DOHH2 (cell line): Measurements from ENCODE around the gene PDE4B.
"Not testable (repeated sequence)": the region's sequence is repeated elsewhere in the genome, so short reads cannot be mapped to it uniquely, and the experiment has no call there.

Experiments
- H3F3A ChIP-seq: fragments of 200-600 bp; sonication (generic), shearing (Covaris generic); 2 replicates; pipeline ENCODE4 v1.6.0; 2016; ENCODE audit warnings: antibody characterized with exemption, mild to moderate bottlenecking; ENCODE audit not compliant: control insufficient read depth, insufficient read depth
- H3K27ac ChIP-seq: fragments of 200-600 bp; sonication (generic); 2 replicates; pipeline ENCODE4 v1.5.1; 2014; ENCODE audit warnings: low read depth, mild to moderate bottlenecking, low read length, moderate library complexity
- H3K27me3 ChIP-seq: fragments of 200-600 bp; sonication (generic); 2 replicates; pipeline ENCODE4 v1.6.1; 2014; ENCODE audit warnings: mild to moderate bottlenecking, low read length, mixed read lengths; ENCODE audit not compliant: control insufficient read depth
- H3K36me3 ChIP-seq: fragments of 200-600 bp; sonication (generic); 2 replicates; pipeline ENCODE4 v1.6.1; 2014; ENCODE audit warnings: mild to moderate bottlenecking, low read length, moderate library complexity, mixed read lengths; ENCODE audit not compliant: control insufficient read depth
- H3K4me1 ChIP-seq: fragments of 200-600 bp; sonication (generic); 2 replicates; pipeline ENCODE4 v1.6.1; 2014; ENCODE audit warnings: mild to moderate bottlenecking, low read length, mixed read lengths; ENCODE audit not compliant: control insufficient read depth
- H3K4me2 ChIP-seq: fragments of 200-600 bp; sonication (generic); 2 replicates; pipeline ENCODE4 v1.6.0; 2014; ENCODE audit warnings: mild to moderate bottlenecking, low read length, moderate library complexity
- H3K4me3 ChIP-seq: fragments of 200-600 bp; sonication (generic); 2 replicates; pipeline ENCODE4 v1.5.1; 2014; ENCODE audit warnings: mild to moderate bottlenecking, low read length, mixed read lengths
- H3K79me2 ChIP-seq: fragments of 200-600 bp; sonication (generic); 2 replicates; pipeline ENCODE4 v1.6.1; 2014; ENCODE audit warnings: mild to moderate bottlenecking, low read length, mixed read lengths; ENCODE audit not compliant: control insufficient read depth
- H3K9me2 ChIP-seq: fragments of 200-600 bp; sonication (generic); replicated peaks from 2 replicates; pipeline ENCODE4 v1.6.1; 2014; ENCODE audit warnings: mild to moderate bottlenecking, low read length, mixed read lengths; ENCODE audit not compliant: control insufficient read depth
- H3K9me3 ChIP-seq: fragments of 200-600 bp; sonication (generic); 2 replicates; pipeline ENCODE4 v1.6.1; 2014; ENCODE audit warnings: antibody characterized with exemption, low read length, mixed read lengths; ENCODE audit not compliant: control insufficient read depth, insufficient read depth
- H4K20me1 ChIP-seq: fragments of 200-600 bp; sonication (generic); 2 replicates; pipeline ENCODE4 v1.6.0; 2014; ENCODE audit warnings: low read depth, mild to moderate bottlenecking, antibody characterized with exemption, low read length, moderate library complexity; ENCODE audit not compliant: control insufficient read depth, insufficient read depth
- EZH2phosphoT487 ChIP-seq: fragments of 200-600 bp; sonication (generic); IDR thresholded peaks from 2 replicates; pipeline ENCODE4 v1.6.1; 2017; ENCODE audit warnings: borderline replicate concordance, mild to moderate bottlenecking, antibody characterized with exemption, low read length, moderate library complexity, mixed read lengths
- TF ChIP-seq, protein P1 (sequence below): fragments of 200-600 bp; sonication (generic); IDR thresholded peaks from one replicate; pipeline ENCODE4 v1.5.1; 2014; ENCODE audit warnings: antibody characterized with exemption, mild to moderate bottlenecking, low read depth, low read length; ENCODE audit not compliant: poor library complexity, severe bottlenecking

Gene PDE4B

DNA sequence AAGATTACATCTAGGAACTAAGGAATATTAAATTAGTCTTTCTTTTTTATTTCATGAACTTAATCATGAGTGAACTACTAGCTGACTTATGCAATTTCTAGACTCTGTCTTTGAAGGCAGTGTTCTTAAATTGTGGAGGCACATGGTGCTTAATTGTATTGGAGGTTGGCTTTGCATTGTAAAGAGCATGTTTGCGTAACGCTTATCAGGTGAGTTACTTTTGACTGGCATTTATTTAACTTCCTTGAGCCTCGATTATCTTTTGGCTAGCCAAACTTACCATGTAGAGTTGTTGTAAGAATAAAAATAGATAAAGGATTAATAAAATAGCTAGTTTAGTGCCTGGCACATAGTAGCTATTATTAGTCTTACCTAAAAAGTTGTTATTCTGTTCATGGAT lies 262.4 kb downstream of the PDE4B start:
- H3K27ac ChIP-seq = no peak overlapping the region
- no peak overlapping the region for H3K4me2 ChIP-seq
- peaks cover 4% of the 10 kb centered on the region; the same call in 1 of the 2 replicates for H3K9me3 ChIP-seq
- peaks cover 3% of the 10 kb centered on the region; the same call in 1 of the 2 replicates for H4K20me1 ChIP-seq
- no peaks in the 10 kb centered on the region for H3K79me2 ChIP-seq
- H3K4me1 ChIP-seq = no peaks in the 10 kb centered on the region
- H3K4me3 ChIP-seq = no peak overlapping the region
- no peaks in the 10 kb centered on the region for H3K9me2 ChIP-seq
- H3K36me3 ChIP-seq = no peaks in the 10 kb centered on the region
- H3F3A ChIP-seq = no peaks in the 10 kb centered on the region
- no peaks in the 10 kb centered on the region for H3K27me3 ChIP-seq
- TF ChIP-seq, protein P1, sequence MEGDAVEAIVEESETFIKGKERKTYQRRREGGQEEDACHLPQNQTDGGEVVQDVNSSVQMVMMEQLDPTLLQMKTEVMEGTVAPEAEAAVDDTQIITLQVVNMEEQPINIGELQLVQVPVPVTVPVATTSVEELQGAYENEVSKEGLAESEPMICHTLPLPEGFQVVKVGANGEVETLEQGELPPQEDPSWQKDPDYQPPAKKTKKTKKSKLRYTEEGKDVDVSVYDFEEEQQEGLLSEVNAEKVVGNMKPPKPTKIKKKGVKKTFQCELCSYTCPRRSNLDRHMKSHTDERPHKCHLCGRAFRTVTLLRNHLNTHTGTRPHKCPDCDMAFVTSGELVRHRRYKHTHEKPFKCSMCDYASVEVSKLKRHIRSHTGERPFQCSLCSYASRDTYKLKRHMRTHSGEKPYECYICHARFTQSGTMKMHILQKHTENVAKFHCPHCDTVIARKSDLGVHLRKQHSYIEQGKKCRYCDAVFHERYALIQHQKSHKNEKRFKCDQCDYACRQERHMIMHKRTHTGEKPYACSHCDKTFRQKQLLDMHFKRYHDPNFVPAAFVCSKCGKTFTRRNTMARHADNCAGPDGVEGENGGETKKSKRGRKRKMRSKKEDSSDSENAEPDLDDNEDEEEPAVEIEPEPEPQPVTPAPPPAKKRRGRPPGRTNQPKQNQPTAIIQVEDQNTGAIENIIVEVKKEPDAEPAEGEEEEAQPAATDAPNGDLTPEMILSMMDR = no peak
- TF ChIP-seq EZH2phosphoT487 = no peak

DNA sequence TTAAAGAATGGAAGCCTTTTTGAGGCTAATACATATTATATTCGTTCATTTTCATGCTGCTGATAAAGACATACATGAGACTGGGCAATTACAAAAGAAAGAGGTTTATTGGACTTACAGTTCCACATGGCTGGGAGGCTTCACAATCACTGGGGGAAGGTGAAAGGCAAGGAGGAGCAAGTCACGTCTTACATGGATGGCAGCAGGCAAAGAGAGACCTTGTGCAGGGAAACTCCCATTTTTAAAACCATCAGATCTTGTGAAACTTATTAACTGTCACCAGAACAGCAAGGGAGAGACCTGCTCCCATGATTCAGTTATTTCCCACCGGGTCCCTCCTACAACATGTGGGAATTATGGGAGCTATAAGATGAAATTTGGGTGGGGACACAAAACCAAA lies 264.8 kb downstream of the PDE4B start:
- H3K36me3 ChIP-seq, H3F3A ChIP-seq, H4K20me1 ChIP-seq, H3K9me2 ChIP-seq, H3K4me3 ChIP-seq, H3K27me3 ChIP-seq, H3K9me3 ChIP-seq, H3K4me2 ChIP-seq, H3K4me1 ChIP-seq, H3K79me2 ChIP-seq, H3K27ac ChIP-seq: not testable (repeated sequence)

DNA sequence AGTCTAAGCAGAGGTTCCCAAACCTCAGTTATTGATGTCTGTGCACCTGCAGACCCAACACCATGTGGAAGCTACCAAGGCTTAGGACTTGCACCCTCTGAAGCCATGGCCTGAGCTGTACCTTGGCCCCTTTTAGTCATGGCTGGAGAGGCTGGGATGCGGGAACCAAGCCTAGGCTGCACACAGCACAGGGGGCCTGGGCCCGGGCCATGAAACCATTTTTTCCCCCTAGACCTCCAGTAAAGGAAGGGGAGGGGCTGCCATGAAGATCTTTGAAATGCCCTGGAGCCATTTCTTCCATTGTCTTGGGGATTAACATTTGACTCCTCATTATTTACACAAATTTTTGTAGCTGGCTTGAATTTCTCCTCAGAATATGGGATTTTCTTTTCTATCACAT lies 265.9 kb downstream of the PDE4B start:
- H3K79me2 ChIP-seq = no peaks in the 10 kb centered on the region
- TF ChIP-seq, protein P1 = no peak
- no peak for TF ChIP-seq EZH2phosphoT487
- no peaks in the 10 kb centered on the region for H3K9me2 ChIP-seq
- H3K9me3 ChIP-seq = peaks cover 4% of the 10 kb centered on the region; the same call in 1 of the 2 replicates
- no peak overlapping the region for H3K4me3 ChIP-seq
- H3K27me3 ChIP-seq = no peaks in the 10 kb centered on the region
- no peaks in the 10 kb centered on the region for H3K4me1 ChIP-seq
- no peak overlapping the region for H3K4me2 ChIP-seq
- H4K20me1 ChIP-seq = no peaks in the 10 kb centered on the region
- no peaks in the 10 kb centered on the region for H3F3A ChIP-seq
- no peak overlapping the region for H3K27ac ChIP-seq
- H3K36me3 ChIP-seq = no peaks in the 10 kb centered on the region

DNA sequence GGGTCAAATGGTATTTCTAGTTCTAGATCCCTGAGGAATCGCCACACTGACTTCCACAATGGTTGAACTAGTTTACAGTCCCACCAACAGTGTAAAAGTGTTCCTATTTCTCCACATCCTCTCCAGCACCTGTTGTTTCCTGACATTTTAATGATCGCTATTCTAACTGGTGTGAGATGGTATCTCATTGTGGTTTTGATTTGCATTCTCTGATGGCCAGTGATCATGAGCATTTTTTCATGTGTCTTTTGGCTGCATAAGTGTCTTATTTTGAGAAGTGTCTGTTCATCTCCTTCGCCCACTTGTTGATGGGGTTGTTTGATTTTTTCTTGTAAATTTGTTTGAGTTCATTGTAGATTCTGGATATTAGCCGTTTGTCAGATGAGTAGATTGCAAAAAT lies 274.5 kb downstream of the PDE4B start:
- not testable (repeated sequence) for H3K27me3 ChIP-seq, H3K4me2 ChIP-seq, H3F3A ChIP-seq, H3K27ac ChIP-seq, H3K9me3 ChIP-seq, H3K79me2 ChIP-seq, H3K4me3 ChIP-seq, H4K20me1 ChIP-seq, H3K9me2 ChIP-seq, H3K4me1 ChIP-seq, H3K36me3 ChIP-seq
